C4-2B (cell line): ENCODE data around the gene DENND1A.

Experiments used
- H3K27ac ChIP-seq: fragments of 450-650 bp; 2 replicates; pipeline ENCODE4 v1.5.1; 2017
- ZFX ChIP-seq: fragments of 450-650 bp; IDR thresholded peaks from 2 replicates; pipeline ENCODE4 v1.6.1; 2017
- TF ChIP-seq, protein P1 (sequence below): fragments of 450-650 bp; conservative IDR thresholded peaks from 2 replicates; pipeline ENCODE4 v1.5.1; 2017; ENCODE audit warnings: mild to moderate bottlenecking

The DENND1A gene

DNA sequence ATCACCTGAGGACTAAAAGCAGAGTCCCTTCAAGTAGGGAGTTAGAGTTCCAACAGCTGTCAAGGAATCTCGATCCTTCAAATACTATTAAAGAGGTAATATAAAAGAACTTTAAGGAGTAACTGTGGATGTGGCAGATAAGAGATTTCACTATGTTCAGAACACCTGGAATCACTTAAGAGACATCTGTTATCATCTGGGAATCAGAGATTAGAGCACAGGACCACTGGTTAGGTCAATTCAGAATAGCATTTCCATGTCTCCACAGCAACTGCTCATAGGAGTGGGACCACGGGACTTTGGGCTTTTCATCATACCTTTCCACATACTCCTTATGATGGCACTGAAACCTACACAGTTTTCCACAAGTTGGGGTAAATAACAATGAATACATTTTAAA is 216.6 kb downstream of the DENND1A start:
- TF ChIP-seq ZFX, result no peak
- TF ChIP-seq, protein P1, sequence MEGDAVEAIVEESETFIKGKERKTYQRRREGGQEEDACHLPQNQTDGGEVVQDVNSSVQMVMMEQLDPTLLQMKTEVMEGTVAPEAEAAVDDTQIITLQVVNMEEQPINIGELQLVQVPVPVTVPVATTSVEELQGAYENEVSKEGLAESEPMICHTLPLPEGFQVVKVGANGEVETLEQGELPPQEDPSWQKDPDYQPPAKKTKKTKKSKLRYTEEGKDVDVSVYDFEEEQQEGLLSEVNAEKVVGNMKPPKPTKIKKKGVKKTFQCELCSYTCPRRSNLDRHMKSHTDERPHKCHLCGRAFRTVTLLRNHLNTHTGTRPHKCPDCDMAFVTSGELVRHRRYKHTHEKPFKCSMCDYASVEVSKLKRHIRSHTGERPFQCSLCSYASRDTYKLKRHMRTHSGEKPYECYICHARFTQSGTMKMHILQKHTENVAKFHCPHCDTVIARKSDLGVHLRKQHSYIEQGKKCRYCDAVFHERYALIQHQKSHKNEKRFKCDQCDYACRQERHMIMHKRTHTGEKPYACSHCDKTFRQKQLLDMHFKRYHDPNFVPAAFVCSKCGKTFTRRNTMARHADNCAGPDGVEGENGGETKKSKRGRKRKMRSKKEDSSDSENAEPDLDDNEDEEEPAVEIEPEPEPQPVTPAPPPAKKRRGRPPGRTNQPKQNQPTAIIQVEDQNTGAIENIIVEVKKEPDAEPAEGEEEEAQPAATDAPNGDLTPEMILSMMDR, result no peak
- no peak overlapping the region for H3K27ac ChIP-seq

DNA sequence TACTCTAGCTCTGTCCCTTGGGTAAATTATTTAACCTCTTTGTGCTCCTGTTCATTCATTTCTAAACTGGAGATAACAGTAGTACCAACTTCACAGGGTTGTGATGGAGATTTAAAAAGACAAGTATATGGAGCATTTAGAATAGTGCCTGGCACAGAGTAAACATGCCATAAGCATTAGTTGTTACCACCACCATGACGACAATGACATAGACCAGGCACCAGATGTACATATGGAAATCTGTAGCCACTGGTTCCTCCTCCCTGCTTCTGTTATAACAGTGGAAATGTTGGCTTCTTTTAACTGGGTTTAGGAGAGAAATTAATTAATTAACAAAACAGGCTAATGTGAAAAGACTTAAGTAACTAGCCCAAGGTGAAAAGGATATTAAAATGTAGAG is 217.5 kb downstream of the DENND1A start:
- TF ChIP-seq, protein P1, result no peak
- TF ChIP-seq ZFX, result no peak
- H3K27ac ChIP-seq, result no peak overlapping the region

DNA sequence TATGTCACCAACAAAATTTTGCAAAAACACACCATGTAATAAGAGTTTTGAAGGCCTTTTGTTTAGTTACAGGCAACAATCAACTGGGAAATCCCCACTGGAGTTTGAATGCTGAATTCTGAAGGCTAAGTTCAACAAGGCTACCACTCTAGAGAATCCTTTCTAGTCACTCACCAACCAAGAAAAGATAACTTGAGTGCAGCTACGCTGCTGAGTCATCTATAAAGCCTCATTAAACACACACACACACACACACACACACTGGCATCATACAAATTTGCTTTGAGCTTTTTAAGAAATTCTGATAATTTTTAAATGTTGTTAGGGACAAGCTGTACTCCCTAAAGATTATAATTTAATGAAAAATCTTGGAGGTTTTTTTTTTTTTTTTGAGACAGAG is 219.6 kb downstream of the DENND1A start:
- no peak overlapping the region for H3K27ac ChIP-seq
- TF ChIP-seq, protein P1, result no peak
- TF ChIP-seq ZFX, result no peak

DNA sequence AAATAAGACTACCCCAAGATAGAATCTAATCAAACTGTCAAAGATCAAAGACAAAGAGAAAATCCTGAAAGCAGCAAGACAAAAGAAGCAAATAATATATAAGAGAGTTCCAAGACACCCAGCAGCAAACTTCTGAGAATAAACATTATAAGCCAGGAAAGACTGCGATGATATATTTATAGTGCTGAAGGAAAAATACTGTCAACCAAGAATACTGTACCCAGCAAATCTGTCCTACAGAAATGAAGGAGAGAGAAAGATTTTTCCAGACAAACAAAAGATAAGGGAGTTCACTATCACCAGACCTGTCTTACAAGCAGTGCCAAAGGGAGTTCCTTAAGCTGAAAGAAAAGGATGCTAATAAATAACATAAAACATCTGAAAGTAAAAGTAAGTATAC is 227.4 kb downstream of the DENND1A start:
- TF ChIP-seq, protein P1, result no peak
- TF ChIP-seq ZFX, result no peak
- no peak overlapping the region for H3K27ac ChIP-seq

DNA sequence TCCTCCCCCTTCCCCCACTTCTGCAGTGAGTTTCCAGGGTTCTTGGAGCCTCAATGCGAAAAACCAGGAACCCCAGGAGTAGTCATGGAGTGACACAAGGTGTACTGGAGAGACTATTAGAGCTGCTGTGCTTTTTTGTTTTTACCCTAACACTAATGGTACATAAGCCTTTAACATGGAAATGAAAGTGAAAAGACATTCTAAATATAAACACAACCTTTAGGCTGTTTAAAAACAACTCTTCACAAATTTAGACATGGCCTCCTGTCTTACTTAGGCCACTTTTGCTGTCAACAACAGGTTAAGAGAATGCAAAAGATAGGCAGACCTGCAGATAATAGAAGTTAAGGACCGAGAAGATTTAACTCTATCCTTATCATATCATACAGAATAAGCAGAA is 232.2 kb downstream of the DENND1A start:
- TF ChIP-seq, protein P1, result no peak
- no peak for TF ChIP-seq ZFX
- H3K27ac ChIP-seq, result no peak overlapping the region

DNA sequence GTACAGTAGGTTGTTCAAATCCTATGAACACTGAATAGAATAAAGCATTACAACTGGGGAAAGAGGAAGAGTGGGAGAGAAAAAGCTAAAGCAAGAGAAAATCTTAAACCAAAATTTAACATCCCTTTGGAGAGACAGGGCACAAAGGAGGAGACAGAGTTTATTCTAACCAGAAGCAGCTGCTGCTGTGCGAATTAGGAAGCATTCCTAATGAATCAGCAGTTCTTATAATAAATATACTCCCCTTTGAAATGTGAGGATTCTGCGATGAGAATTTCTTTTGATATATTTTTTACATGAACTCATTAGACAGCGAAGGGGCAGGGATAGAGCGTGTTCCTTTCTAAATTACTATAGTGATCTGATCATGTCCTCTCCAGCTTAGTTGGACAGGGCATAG is 233.4 kb downstream of the DENND1A start:
- TF ChIP-seq ZFX, result no peak
- TF ChIP-seq, protein P1, result no peak

DNA sequence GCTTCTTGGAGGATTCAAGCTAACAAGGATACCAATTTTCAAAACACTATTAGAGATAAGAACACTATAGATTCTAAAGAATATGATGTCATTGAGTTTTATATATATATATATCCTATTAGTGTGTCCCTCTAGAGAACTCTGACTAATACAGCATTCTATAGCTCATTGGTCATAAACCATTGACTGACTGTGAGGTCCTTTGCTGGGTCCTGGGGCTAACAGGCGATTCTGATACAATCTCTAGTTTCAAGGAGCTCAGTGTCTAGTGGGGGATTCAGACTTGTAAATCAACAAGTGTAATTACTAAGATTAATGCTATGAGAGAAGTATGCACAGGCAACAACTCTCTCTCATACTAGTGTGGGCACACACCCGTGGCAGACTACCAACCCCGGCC is 234.5 kb downstream of the DENND1A start:
- no peak overlapping the region for H3K27ac ChIP-seq
- TF ChIP-seq, protein P1, result no peak
- TF ChIP-seq ZFX, result no peak

More for the DNA sequence above, 233.4 kb downstream of the DENND1A start:
- H3K27ac ChIP-seq, result no peak overlapping the region
